ENCODE results near the gene RACK1.

DNA sequence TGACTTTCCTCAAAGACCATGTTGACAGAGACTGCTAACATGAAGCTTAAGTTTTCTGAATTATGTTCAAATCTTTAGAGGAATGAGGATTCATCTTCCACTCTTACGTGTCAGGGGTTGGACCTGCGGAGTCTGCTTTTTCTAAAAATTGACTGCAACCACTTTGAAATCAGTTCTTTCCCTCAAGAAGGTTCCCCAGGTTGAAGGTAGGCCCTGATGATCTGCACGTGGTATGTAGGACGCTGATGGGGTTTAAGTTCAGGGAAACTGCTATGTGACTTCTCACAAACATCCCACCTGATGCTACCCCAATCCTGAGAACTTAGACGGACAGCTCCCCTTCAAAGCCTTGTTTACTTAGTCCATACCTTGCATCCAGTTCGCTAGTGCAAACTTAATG lies 7.2 kb downstream of the RACK1 start:
- no peak for TF ChIP-seq EZH2phosphoT487 (IDR thresholded peaks at IDR 0.05; ENCODE audit: borderline replicate concordance, low read depth)
- TF ChIP-seq, protein P1, sequence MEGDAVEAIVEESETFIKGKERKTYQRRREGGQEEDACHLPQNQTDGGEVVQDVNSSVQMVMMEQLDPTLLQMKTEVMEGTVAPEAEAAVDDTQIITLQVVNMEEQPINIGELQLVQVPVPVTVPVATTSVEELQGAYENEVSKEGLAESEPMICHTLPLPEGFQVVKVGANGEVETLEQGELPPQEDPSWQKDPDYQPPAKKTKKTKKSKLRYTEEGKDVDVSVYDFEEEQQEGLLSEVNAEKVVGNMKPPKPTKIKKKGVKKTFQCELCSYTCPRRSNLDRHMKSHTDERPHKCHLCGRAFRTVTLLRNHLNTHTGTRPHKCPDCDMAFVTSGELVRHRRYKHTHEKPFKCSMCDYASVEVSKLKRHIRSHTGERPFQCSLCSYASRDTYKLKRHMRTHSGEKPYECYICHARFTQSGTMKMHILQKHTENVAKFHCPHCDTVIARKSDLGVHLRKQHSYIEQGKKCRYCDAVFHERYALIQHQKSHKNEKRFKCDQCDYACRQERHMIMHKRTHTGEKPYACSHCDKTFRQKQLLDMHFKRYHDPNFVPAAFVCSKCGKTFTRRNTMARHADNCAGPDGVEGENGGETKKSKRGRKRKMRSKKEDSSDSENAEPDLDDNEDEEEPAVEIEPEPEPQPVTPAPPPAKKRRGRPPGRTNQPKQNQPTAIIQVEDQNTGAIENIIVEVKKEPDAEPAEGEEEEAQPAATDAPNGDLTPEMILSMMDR (IDR thresholded peaks at IDR 0.05): no peak
